H1 (cell line): ENCODE measurements around the gene ATP2C1. TPM values are rescaled to one million over a fixed set of nuclear protein-coding genes. Genes with fewer than 3 reads are reported as not detected.

Experiments used
- CTCF ChIA-PET: fragments of 300-600 bp; sonication (Branson Sonifier 250); formaldehyde crosslinking; loops from one replicate; lab custom pipeline; 2021; ENCODE audit not compliant: partially characterized antibody; lab: Charles Lee
- POLR2A ChIA-PET: fragments of 300-600 bp; sonication (Branson Sonifier 250); formaldehyde crosslinking; loops from one replicate; lab custom pipeline; 2021; ENCODE audit warnings: inconsistent platforms; ENCODE audit not compliant: partially characterized antibody; lab: Charles Lee
- DNase-seq, 2 experiments: peaks; one replicate each; pipeline versions ENCODE4 v3.0.0 to v3.0.0-alpha.2; 2010 to 2022; ENCODE audit warnings: low spot score in 2 of 2, low read depth in 1 of 2, mixed read lengths in 1 of 2
- FAIRE-seq: peaks from 2 replicates; lab custom pipeline; 2011; peaks lifted over from hg19 to GRCh38; lab: Jason Lieb, UNC
- H2AFZ ChIP-seq: 2 replicates; pipeline ENCODE4 v1.8.1; 2012; ENCODE audit warnings: low read length, inconsistent platforms
- H2AK5ac ChIP-seq: 2 replicates; pipeline ENCODE4 v1.6.1; 2013; ENCODE audit warnings: low read depth, low read length
- H2BK120ac ChIP-seq: replicated peaks from 2 replicates; pipeline ENCODE3; 2013; ENCODE audit warnings: low read depth, low read length, inconsistent platforms
- H2BK12ac ChIP-seq: 2 replicates; pipeline ENCODE4 v1.6.1; 2013; ENCODE audit warnings: low read depth, low read length
- H2BK15ac ChIP-seq: 2 replicates; pipeline ENCODE4 v1.6.1; 2013; ENCODE audit warnings: low read length
- H2BK20ac ChIP-seq: 2 replicates; pipeline ENCODE4 v1.6.1; 2013; ENCODE audit warnings: low read length
- H2BK5ac ChIP-seq: 2 replicates; pipeline ENCODE4 v1.6.1; 2013; ENCODE audit warnings: low read depth, low read length
- H3K14ac ChIP-seq: 2 replicates; pipeline ENCODE4 v1.6.1; 2013; ENCODE audit warnings: inconsistent platforms; ENCODE audit not compliant: insufficient read length
- H3K18ac ChIP-seq: 2 replicates; pipeline ENCODE4 v1.6.1; 2013; ENCODE audit warnings: low read length; ENCODE audit errors: extremely low read depth
- H3K23ac ChIP-seq: 2 replicates; pipeline ENCODE4 v1.6.1; 2013; ENCODE audit warnings: inconsistent platforms; ENCODE audit not compliant: insufficient read length
- H3K23me2 ChIP-seq: 2 replicates; pipeline ENCODE4 v1.6.1; 2013; ENCODE audit warnings: low read depth, low read length
- H3K27ac ChIP-seq: 2 replicates; pipeline ENCODE4 v1.6.1; 2011; ENCODE audit warnings: low read depth, low read length, inconsistent platforms
- H3K27me3 ChIP-seq, 4 experiments: replicated peaks in 1 of 4; 1 replicate in 1 of 4; 2 replicates in 3 of 4; pipeline versions ENCODE4 v1.6.1 to v1.8.1; 2011 to 2013; ENCODE audit warnings: low read length in 3 of 4, mild to moderate bottlenecking in 3 of 4, inconsistent platforms in 2 of 4, mixed read lengths in 2 of 4, moderate library complexity in 1 of 4; ENCODE audit not compliant: control insufficient read depth in 3 of 4, insufficient read depth in 3 of 4; ENCODE audit errors: extremely low read depth in 1 of 4
- H3K36me3 ChIP-seq, 4 experiments: 2 replicates each; pipeline versions ENCODE4 v1.6.1 to v1.8.1; 2011 to 2013; ENCODE audit warnings: mild to moderate bottlenecking in 4 of 4, low read length in 3 of 4, moderate library complexity in 2 of 4, control low read depth in 1 of 4, inconsistent platforms in 1 of 4; ENCODE audit not compliant: insufficient read depth in 4 of 4, control insufficient read depth in 2 of 4
- H3K4ac ChIP-seq: replicated peaks from 2 replicates; pipeline ENCODE3; 2013; ENCODE audit warnings: low read length, low read depth, mixed read lengths, inconsistent platforms; ENCODE audit not compliant: insufficient read length
- H3K4me1 ChIP-seq, 4 experiments: replicated peaks in 1 of 4; 1 replicate in 1 of 4; 2 replicates in 3 of 4; pipeline versions ENCODE4 v1.6.1 to v1.8.1; 2011 to 2013; ENCODE audit warnings: low read length in 3 of 4, inconsistent platforms in 2 of 4, mixed read lengths in 1 of 4; ENCODE audit not compliant: insufficient read depth in 4 of 4, control insufficient read depth in 3 of 4
- H3K4me2 ChIP-seq, 2 experiments: 2 replicates each; pipeline versions ENCODE4 v1.6.1 to v1.8.1; 2011 to 2013; ENCODE audit warnings: low read depth in 2 of 2, low read length in 2 of 2, control low read depth in 1 of 2, inconsistent platforms in 1 of 2, mild to moderate bottlenecking in 1 of 2; ENCODE audit not compliant: insufficient read depth in 1 of 2
- H3K4me3 ChIP-seq, 4 experiments: fragments of 200-600, 300-600 bp in 1 of 4; sonication (generic), shearing (Covaris generic), sonication (Bioruptor Twin) in 1 of 4; 2 replicates each; pipeline versions ENCODE4 v1.5.1 to v1.8.1; 2011 to 2016; ENCODE audit warnings: low read length in 4 of 4, low read depth in 3 of 4, control low read depth in 2 of 4, inconsistent platforms in 2 of 4, mild to moderate bottlenecking in 2 of 4, mixed read lengths in 1 of 4, moderate library complexity in 1 of 4; ENCODE audit not compliant: insufficient read depth in 2 of 4; ENCODE audit errors: extremely low read depth in 1 of 4
- H3K56ac ChIP-seq: replicated peaks from 2 replicates; pipeline ENCODE3; 2013; ENCODE audit warnings: low read depth, mild to moderate bottlenecking, mixed read lengths, low read length, inconsistent platforms; ENCODE audit not compliant: insufficient read length
- H3K79me1 ChIP-seq: 2 replicates; pipeline ENCODE4 v1.6.1; 2013; ENCODE audit warnings: low read depth, low read length, control low read depth
- H3K79me2 ChIP-seq, 2 experiments: 2 replicates each; pipeline versions ENCODE4 v1.6.1 to v1.8.1; 2012 to 2013; ENCODE audit warnings: low read length in 2 of 2, mild to moderate bottlenecking in 2 of 2, inconsistent platforms in 1 of 2; ENCODE audit not compliant: insufficient read depth in 2 of 2, control insufficient read depth in 1 of 2
- H3K9ac ChIP-seq, 4 experiments: replicated peaks in 1 of 4; 1 replicate in 1 of 4; 2 replicates in 3 of 4; pipeline versions ENCODE4 v1.6.1 to v1.8.1; 2011 to 2013; ENCODE audit warnings: low read depth in 3 of 4, low read length in 3 of 4, control low read depth in 2 of 4, mild to moderate bottlenecking in 2 of 4, moderate library complexity in 2 of 4, inconsistent platforms in 1 of 4; ENCODE audit errors: extremely low read depth in 1 of 4
- H3K9me3 ChIP-seq, 2 experiments: 2 replicates each; pipeline versions ENCODE4 v1.6.1 to v1.8.1; 2012 to 2013; ENCODE audit warnings: mild to moderate bottlenecking in 2 of 2, moderate library complexity in 2 of 2, control low read depth in 1 of 2, inconsistent platforms in 1 of 2, low read depth in 1 of 2, low read length in 1 of 2, mixed read lengths in 1 of 2; ENCODE audit not compliant: insufficient read depth in 2 of 2
- H4K20me1 ChIP-seq, 2 experiments: replicated peaks in 1 of 2; 2 replicates each; pipeline versions ENCODE3 to v1.8.1; 2011 to 2013; ENCODE audit warnings: inconsistent platforms in 2 of 2, low read length in 2 of 2, mild to moderate bottlenecking in 1 of 2; ENCODE audit not compliant: insufficient read depth in 2 of 2, control insufficient read depth in 1 of 2
- H4K5ac ChIP-seq: 2 replicates; pipeline ENCODE4 v1.6.1; 2013; ENCODE audit warnings: low read length, low read depth, mixed read lengths, inconsistent platforms; ENCODE audit not compliant: insufficient read length
- H4K8ac ChIP-seq: 2 replicates; pipeline ENCODE4 v1.8.0; 2013; ENCODE audit warnings: mild to moderate bottlenecking, moderate library complexity, low read length, inconsistent platforms; ENCODE audit not compliant: insufficient read depth; ENCODE audit errors: extremely low read depth
- H4K91ac ChIP-seq: replicated peaks from 2 replicates; pipeline ENCODE3; 2013; ENCODE audit warnings: low read length, mixed read lengths, inconsistent platforms; ENCODE audit not compliant: insufficient read length
- NANOG ChIP-seq: IDR thresholded peaks from 2 replicates; pipeline ENCODE4 v1.6.1; 2011; ENCODE audit warnings: low read length, low read depth, mild to moderate bottlenecking, inconsistent platforms; ENCODE audit not compliant: insufficient read depth, poor library complexity, severe bottlenecking
- NRF1 ChIP-seq: IDR thresholded peaks from 2 replicates; pipeline ENCODE4 v1.6.1; 2011; ENCODE audit warnings: mild to moderate bottlenecking, low read depth, low read length, improper control_type of control experiment
- RNF2 ChIP-seq: fragments of 200-900, 300-1000 bp; sonication (generic); IDR thresholded peaks from 2 replicates; pipeline ENCODE4 v1.7.1; 2016; ENCODE audit warnings: borderline replicate concordance, low read depth, mild to moderate bottlenecking, antibody characterized with exemption, low read length; ENCODE audit not compliant: poor library complexity, severe bottlenecking; ENCODE audit errors: missing control alignments
- SIX5 ChIP-seq: IDR thresholded peaks from 2 replicates; pipeline ENCODE4 v1.6.1; 2011; ENCODE audit warnings: mild to moderate bottlenecking, low read depth, low read length
- SP2 ChIP-seq: IDR thresholded peaks from 2 replicates; pipeline ENCODE4 v1.6.1; 2012; ENCODE audit warnings: mild to moderate bottlenecking, low read length, inconsistent platforms
- WGBS, 2 experiments: shearing (Covaris generic) in 1 of 2; methylation state at CpG; one replicate each; pipeline versions ENCODE4 v1.1.6 to v1.1.7; 2013 to 2015; ENCODE audit warnings: low lambda C conversion rate in 2 of 2, mixed read lengths in 2 of 2, inconsistent platforms in 1 of 2, low coverage in 1 of 2, missing lambda C conversion rate in 1 of 2; ENCODE audit not compliant: insufficient replicate concordance in 2 of 2, insufficient coverage in 1 of 2, insufficient read length in 1 of 2; ENCODE audit errors: extremely low coverage in 1 of 2, missing lambda C conversion rate in 1 of 2; 5-methylcytosine and 5-hydroxymethylcytosine counted together
- polyA plus RNA-seq, 7 experiments: library from polyadenylated mRNA; depleted of rRNA in 3 of 7; stranded (reverse) in 5 of 7; unstranded in 2 of 7; fragments of >200 nt in 5 of 7; fragments of 200-250 nt in 2 of 7; gene quantifications; 1 replicate in 5 of 7; 2 replicates in 1 of 7; 4 replicates in 1 of 7; pipeline versions ENCODE4 v1.2.1 to v1.2.3, GENCODE V29; 2011 to 2013; ENCODE audit warnings: missing spikeins in 2 of 7, mixed read lengths in 2 of 7
- total RNA-seq: library from RNA; stranded (reverse); fragmentation: NEBNext Ultra II Directional; extraction: Animal tissue kit (Norgen Biotek cat#: 25700); gene quantifications from 2 replicates; pipeline ENCODE4 v1.2.1, GENCODE V29; 2021

The ATP2C1 gene
- total and polyA plus RNA-seq, 2 of the 8 experiments (the other 6 are each of a cell fraction or from before 2014, with no cell fraction given): 50.7 to 68.5 TPM

DNA sequence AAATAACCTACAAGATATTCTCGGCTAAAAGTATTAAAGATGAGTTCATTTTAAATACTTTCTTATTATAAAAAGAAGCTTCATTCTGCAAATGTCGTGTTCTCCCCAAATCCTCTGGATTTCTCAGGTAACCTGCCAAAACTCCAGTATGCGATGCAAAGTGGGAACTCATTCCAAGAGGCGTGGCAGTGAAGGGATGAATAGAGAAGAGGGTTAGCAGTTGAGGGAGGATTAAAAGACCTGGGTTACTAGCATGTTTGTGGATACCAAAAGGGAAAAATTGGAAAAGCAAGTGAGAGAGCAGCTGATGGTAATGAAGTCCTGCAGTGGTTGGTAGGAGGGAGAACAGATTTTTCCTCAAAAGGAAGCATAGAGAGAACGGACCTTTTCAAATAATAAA, 61.6 kb downstream of the ATP2C1 start:
- POLR2A ChIA-PET: no interaction called here

More for the DNA sequence above, 61.6 kb downstream of the ATP2C1 start:
- no peak for FAIRE-seq
- no peak for DNase-seq
- Histone ChIP-seq H3K27ac (no peak overlapping the region), H4K20me1 (peaks cover 0 to 2% of the 10 kb centered on the region in 2 experiments), H2BK120ac (no peak overlapping the region), H2AK5ac (no peak overlapping the region), H4K8ac (no peak overlapping the region), H3K79me1 (no peaks in the 10 kb centered on the region), H3K27me3 (no peaks in the 10 kb centered on the region), H4K91ac (no peak overlapping the region), H3K9ac (no peak overlapping the region), H2BK5ac (no peak overlapping the region), H4K5ac (no peak overlapping the region), H2BK15ac (no peak overlapping the region), H3K9me3 (no peaks in the 10 kb centered on the region), H3K14ac (no peak overlapping the region), H3K4me2 (no peak overlapping the region), H3K79me2 (no peaks in the 10 kb centered on the region), H3K4me3 (no peak overlapping the region), H3K4ac (no peak overlapping the region), H2AFZ (no peak overlapping the region), H2BK20ac (no peak overlapping the region), H3K23ac (no peak overlapping the region), H3K18ac (no peak overlapping the region), H3K36me3 (peaks cover 0 to 15% (median 9%) of the 10 kb centered on the region in 4 experiments; a peak in 5 of 8 replicates), H2BK12ac (no peak overlapping the region), H3K56ac (no peak overlapping the region), H3K4me1 (no peaks in the 10 kb centered on the region), H3K23me2 (no peaks in the 10 kb centered on the region)
- 95% methylated on average over 5 of the region's 5 CpGs; no CpG with 5 or more reads in 1 of the 2 experiments for WGBS, 2 experiments
- TF ChIP-seq SP2 (no peak), RNF2 (no peak), NRF1 (no peak), NANOG (no peak), SIX5 (no peak)
- CTCF ChIA-PET: no interaction called here
